Smooth muscle cell (in vitro differentiated cells): ENCODE data around the gene HOXD4. TPM values are rescaled to one million over a fixed set of nuclear protein-coding genes. Genes with fewer than 3 reads are reported as not detected.
A peak's percentile ranks its signal among the peaks of the same experiment; 100 is the strongest.

ENCODE experiments used
- DNase-seq: peaks from one replicate; lab custom pipeline; 2025; ENCODE audit not compliant: unreplicated experiment; lab: John Stamatoyannopoulos, UW
- H2AFZ ChIP-seq: fragments of 200-600 bp; sonication (generic); 2 replicates; pipeline ENCODE4 v1.6.0; 2016; ENCODE audit warnings: antibody characterized with exemption, low read depth, mild to moderate bottlenecking
- H3F3A ChIP-seq: fragments of 200-600 bp; sonication (generic); 2 replicates; pipeline ENCODE4 v1.6.0; 2017; ENCODE audit warnings: antibody characterized with exemption, low read depth
- H3K27ac ChIP-seq: fragments of 200-600 bp; sonication (generic); 2 replicates; pipeline ENCODE4 v1.5.1; 2016; ENCODE audit warnings: low read depth, mild to moderate bottlenecking
- H3K27me3 ChIP-seq: fragments of 200-600 bp; sonication (generic); 2 replicates; pipeline ENCODE4 v1.6.1; 2016; ENCODE audit warnings: low read depth, mild to moderate bottlenecking
- H3K36me3 ChIP-seq: fragments of 200-600 bp; sonication (generic); 2 replicates; pipeline ENCODE4 v1.5.1; 2016; ENCODE audit warnings: low read depth
- H3K4me1 ChIP-seq: fragments of 200-600 bp; sonication (generic); 2 replicates; pipeline ENCODE4 v1.5.1; 2016; ENCODE audit warnings: low read depth
- H3K4me2 ChIP-seq: fragments of 200-600 bp; sonication (generic); 2 replicates; pipeline ENCODE4 v1.6.0; 2016; ENCODE audit warnings: mild to moderate bottlenecking
- H3K4me3 ChIP-seq: fragments of 200-600 bp; sonication (generic); 2 replicates; pipeline ENCODE4 v1.5.1; 2016; ENCODE audit warnings: mild to moderate bottlenecking
- H3K79me2 ChIP-seq: fragments of 200-600 bp; sonication (generic); 2 replicates; pipeline ENCODE4 v1.6.0; 2016; ENCODE audit warnings: low read depth, mild to moderate bottlenecking
- H3K9ac ChIP-seq: fragments of 200-600 bp; sonication (generic); 2 replicates; pipeline ENCODE4 v1.6.0; 2016; ENCODE audit warnings: low read depth
- H3K9me3 ChIP-seq: fragments of 200-600 bp; sonication (generic); replicated peaks from 2 replicates; pipeline ENCODE4 v1.5.1; 2016; ENCODE audit warnings: low read depth
- H4K20me1 ChIP-seq: fragments of 200-600 bp; sonication (generic); 2 replicates; pipeline ENCODE4 v1.6.0; 2016; ENCODE audit warnings: low read depth
- CTCF ChIP-seq: fragments of 200-600 bp; sonication (generic); IDR thresholded peaks from 2 replicates; pipeline ENCODE4 v1.5.1; 2017; ENCODE audit warnings: borderline replicate concordance, mild to moderate bottlenecking, antibody characterized with exemption; ENCODE audit not compliant: insufficient read depth, poor library complexity, severe bottlenecking
- WGBS: methylation state at CpG from one replicate; pipeline ENCODE4 v1.1.7; 2016; ENCODE audit warnings: low lambda C conversion rate; 5-methylcytosine and 5-hydroxymethylcytosine counted together
- polyA plus RNA-seq: library from polyadenylated mRNA; unstranded; fragments of >200 nt; fragmentation: Nextera tagmentation; extraction: Ambion mirVana; gene quantifications from 2 replicates; pipeline ENCODE4 v1.2.1, GENCODE V29; 2016
- total RNA-seq: library from RNA; depleted of rRNA; stranded (reverse); fragments of >200 nt; gene quantifications from 2 replicates; pipeline ENCODE4 v1.2.3, GENCODE V29; 2014

HOXD4 gene
- total and polyA plus RNA-seq, 2 experiments from 2014 or later, result not detected

GRCh38 chr2:176178757-176179295 lies 27.5 kb downstream of the HOXD4 start:
- H3K9ac ChIP-seq, result no peak overlapping the region
- H3K9me3 ChIP-seq, result no peaks in the 10 kb centered on the region
- H3K79me2 ChIP-seq, result no peaks in the 10 kb centered on the region
- H3K4me3 ChIP-seq, result peak overlapping the region; percentile 46
- H3K4me2 ChIP-seq, result peak overlapping the region; percentile 89
- peaks cover 18% of the 10 kb centered on the region for H3K4me1 ChIP-seq
- H3K27me3 ChIP-seq, result peaks cover 99% of the 10 kb centered on the region
- no peaks in the 10 kb centered on the region for H4K20me1 ChIP-seq
- 15% methylated on average over 7 of the region's 7 CpGs for WGBS
- H3K36me3 ChIP-seq, result no peaks in the 10 kb centered on the region
- H2AFZ ChIP-seq, result no peak overlapping the region
- H3F3A ChIP-seq, result no peaks in the 10 kb centered on the region
- no peak overlapping the region for H3K27ac ChIP-seq
- no peak for TF ChIP-seq CTCF
- DNase-seq, result no peak

- no peak overlapping the region for H3K4me2 ChIP-seq
- no peaks in the 10 kb centered on the region for H3K36me3 ChIP-seq
- no peaks in the 10 kb centered on the region for H3F3A ChIP-seq
- TF ChIP-seq CTCF, result no peak
- no peaks in the 10 kb centered on the region for H4K20me1 ChIP-seq
- H3K27me3 ChIP-seq, result peaks cover 99% of the 10 kb centered on the region
- H3K9me3 ChIP-seq, result no peaks in the 10 kb centered on the region
- peaks cover 7% of the 10 kb centered on the region for H3K4me1 ChIP-seq
- no peak overlapping the region for H2AFZ ChIP-seq
- no peak overlapping the region for H3K9ac ChIP-seq
- WGBS, result 84% methylated on average over 3 of the region's 3 CpGs
- H3K79me2 ChIP-seq, result no peaks in the 10 kb centered on the region
- H3K27ac ChIP-seq, result no peak overlapping the region
- no peak for DNase-seq
- H3K4me3 ChIP-seq, result no peak overlapping the region
Measured at GRCh38 chr2:176181551-176181950, 30.2 kb downstream of the HOXD4 start.

- Histone ChIP-seq H3K9me3 (no peaks in the 10 kb centered on the region), H3K4me2 (no peak overlapping the region), H3F3A (no peaks in the 10 kb centered on the region), H3K4me1 (peaks cover 5% of the 10 kb centered on the region), H4K20me1 (no peaks in the 10 kb centered on the region), H3K27ac (no peak overlapping the region), H3K79me2 (no peaks in the 10 kb centered on the region), H3K36me3 (no peaks in the 10 kb centered on the region), H2AFZ (no peak overlapping the region), H3K4me3 (no peak overlapping the region), H3K9ac (no peak overlapping the region), H3K27me3 (peaks cover 99% of the 10 kb centered on the region)
- 89% methylated on average over 3 of the region's 3 CpGs for WGBS
- no peak for TF ChIP-seq CTCF
- no peak for DNase-seq
Measured at GRCh38 chr2:176182671-176183070, 31.3 kb downstream of the HOXD4 start.

- H3K27me3 ChIP-seq, result peaks cover 99% of the 10 kb centered on the region
- no peak overlapping the region for H3K4me3 ChIP-seq
- H3K4me2 ChIP-seq, result no peak overlapping the region
- H3K36me3 ChIP-seq, result no peaks in the 10 kb centered on the region
- no peaks in the 10 kb centered on the region for H3K79me2 ChIP-seq
- no peak overlapping the region for H3K9ac ChIP-seq
- DNase-seq, result no peak
- 61% methylated on average over 2 of the region's 2 CpGs for WGBS
- peaks cover 8% of the 10 kb centered on the region for H3K4me1 ChIP-seq
- H2AFZ ChIP-seq, result no peak overlapping the region
- TF ChIP-seq CTCF, result no peak
- no peaks in the 10 kb centered on the region for H3K9me3 ChIP-seq
- no peak overlapping the region for H3K27ac ChIP-seq
- no peaks in the 10 kb centered on the region for H4K20me1 ChIP-seq
- no peaks in the 10 kb centered on the region for H3F3A ChIP-seq
Measured at GRCh38 chr2:176184749-176185148, 33.4 kb downstream of the HOXD4 start.
